Keratinocyte (primary cell): ENCODE results near the gene ZNF597. TPM values are rescaled to one million over a fixed set of nuclear protein-coding genes. Genes with fewer than 3 reads are reported as not detected.

ENCODE experiments used
- DNase-seq: peaks from one replicate; pipeline ENCODE4 v3.0.0-alpha.2; 2011; ENCODE audit warnings: low read depth, missing footprints, low spot score
- FAIRE-seq: peaks from 2 replicates; lab custom pipeline; 2011; peaks lifted over from hg19 to GRCh38; lab: Jason Lieb, UNC
- H2AFZ ChIP-seq: 2 replicates; pipeline ENCODE4 v1.6.0; 2012; ENCODE audit warnings: low read length, control low read depth, inconsistent platforms; ENCODE audit not compliant: control insufficient read depth
- H3K27ac ChIP-seq: 2 replicates; pipeline ENCODE4 v1.5.1; 2011; ENCODE audit warnings: low read length; ENCODE audit not compliant: control insufficient read depth, insufficient read depth
- H3K27me3 ChIP-seq: 3 replicates; pipeline ENCODE4 v1.6.0; 2011; ENCODE audit warnings: low read length; ENCODE audit not compliant: control insufficient read depth, insufficient read depth; ENCODE audit errors: extremely low read depth
- H3K36me3 ChIP-seq, 2 experiments: 2 replicates in 1 of 2; 3 replicates in 1 of 2; pipeline ENCODE4 v1.5.1; 2011; ENCODE audit warnings: low read length in 2 of 2, mild to moderate bottlenecking in 1 of 2; ENCODE audit not compliant: control insufficient read depth in 2 of 2, insufficient read depth in 2 of 2; ENCODE audit errors: extremely low read depth in 1 of 2
- H3K4me1 ChIP-seq: 3 replicates; pipeline ENCODE4 v1.5.1; 2011; ENCODE audit warnings: low read length; ENCODE audit not compliant: control insufficient read depth, insufficient read depth; ENCODE audit errors: extremely low read depth
- H3K4me2 ChIP-seq: 3 replicates; pipeline ENCODE4 v1.6.0; 2011; ENCODE audit warnings: low read depth, low read length; ENCODE audit not compliant: control insufficient read depth, insufficient read depth; ENCODE audit errors: extremely low read depth
- H3K4me3 ChIP-seq, 3 experiments: fragments of 200-600 bp in 1 of 3; sonication (generic) in 1 of 3; 2 replicates in 2 of 3; 3 replicates in 1 of 3; pipeline ENCODE4 v1.5.1; 2011 to 2016; ENCODE audit warnings: low read length in 3 of 3, mild to moderate bottlenecking in 3 of 3, control low read depth in 2 of 3, inconsistent platforms in 1 of 3, low read depth in 1 of 3, mixed read lengths in 1 of 3, mixed run types in 1 of 3, moderate library complexity in 1 of 3; ENCODE audit not compliant: control insufficient read depth in 2 of 3, insufficient read depth in 2 of 3; ENCODE audit errors: extremely low read depth in 1 of 3
- H3K79me2 ChIP-seq: 2 replicates; pipeline ENCODE4 v1.6.0; 2012; ENCODE audit warnings: low read length; ENCODE audit not compliant: control insufficient read depth, insufficient read depth
- H3K9ac ChIP-seq: 3 replicates; pipeline ENCODE4 v1.6.0; 2011; ENCODE audit warnings: low read length; ENCODE audit not compliant: control insufficient read depth, insufficient read depth; ENCODE audit errors: extremely low read depth
- H3K9me1 ChIP-seq: 3 replicates; pipeline ENCODE4 v1.6.0; 2011; ENCODE audit warnings: low read length; ENCODE audit not compliant: control insufficient read depth, insufficient read depth; ENCODE audit errors: extremely low read depth
- H3K9me3 ChIP-seq: 2 replicates; pipeline ENCODE4 v1.5.1; 2012; ENCODE audit warnings: low read depth, low read length; ENCODE audit not compliant: control insufficient read depth
- H4K20me1 ChIP-seq: 3 replicates; pipeline ENCODE4 v1.6.0; 2011; ENCODE audit warnings: low read length; ENCODE audit not compliant: control insufficient read depth, insufficient read depth; ENCODE audit errors: extremely low read depth
- EZH2 ChIP-seq: IDR thresholded peaks from one replicate; pipeline ENCODE4 v1.6.1; 2012; ENCODE audit warnings: inconsistent platforms, mild to moderate bottlenecking, low read length, moderate library complexity
- dilution Hi-C: fragments of 300-500 bp; cut with MboI; formaldehyde crosslinking; loops from one replicate; pipeline ENCODE4 v1.7.0; 2020; ENCODE audit warnings: low sequenced_read_pairs; ENCODE audit not compliant: extremely low pct_ligation_motif_present
- polyA plus RNA-seq, 5 experiments: library from polyadenylated mRNA; depleted of rRNA in 3 of 5; stranded (reverse) in 3 of 5; stranded (forward) in 1 of 5; unstranded in 1 of 5; fragments of >200 nt; gene quantifications; 1 replicate in 1 of 5; 2 replicates in 3 of 5; 3 replicates in 1 of 5; pipeline versions ENCODE4 v1.2.1 to v1.2.3, GENCODE V29; 2011 to 2012; ENCODE audit warnings: missing spikeins in 2 of 5, low read depth in 1 of 5, low replicate concordance in 1 of 5
- TF ChIP-seq, protein P1 (sequence below), 3 experiments: IDR thresholded peaks in 1 of 3; conservative IDR thresholded peaks in 1 of 3; optimal IDR thresholded peaks in 1 of 3; 2 replicates in 2 of 3; 3 replicates in 1 of 3; pipeline versions ENCODE3 to v1.5.1; 2011; ENCODE audit warnings: low read length in 3 of 3, mild to moderate bottlenecking in 3 of 3, moderate library complexity in 2 of 3, control low read depth in 1 of 3, inconsistent platforms in 1 of 3; ENCODE audit not compliant: insufficient read depth in 2 of 3; ENCODE audit errors: extremely low read depth in 1 of 3

ZNF597 gene
- polyA plus RNA-seq, 1 donor (not counting 4 experiments of a cell fraction or from before 2014, with no cell fraction given): 1.7 TPM

DNA sequence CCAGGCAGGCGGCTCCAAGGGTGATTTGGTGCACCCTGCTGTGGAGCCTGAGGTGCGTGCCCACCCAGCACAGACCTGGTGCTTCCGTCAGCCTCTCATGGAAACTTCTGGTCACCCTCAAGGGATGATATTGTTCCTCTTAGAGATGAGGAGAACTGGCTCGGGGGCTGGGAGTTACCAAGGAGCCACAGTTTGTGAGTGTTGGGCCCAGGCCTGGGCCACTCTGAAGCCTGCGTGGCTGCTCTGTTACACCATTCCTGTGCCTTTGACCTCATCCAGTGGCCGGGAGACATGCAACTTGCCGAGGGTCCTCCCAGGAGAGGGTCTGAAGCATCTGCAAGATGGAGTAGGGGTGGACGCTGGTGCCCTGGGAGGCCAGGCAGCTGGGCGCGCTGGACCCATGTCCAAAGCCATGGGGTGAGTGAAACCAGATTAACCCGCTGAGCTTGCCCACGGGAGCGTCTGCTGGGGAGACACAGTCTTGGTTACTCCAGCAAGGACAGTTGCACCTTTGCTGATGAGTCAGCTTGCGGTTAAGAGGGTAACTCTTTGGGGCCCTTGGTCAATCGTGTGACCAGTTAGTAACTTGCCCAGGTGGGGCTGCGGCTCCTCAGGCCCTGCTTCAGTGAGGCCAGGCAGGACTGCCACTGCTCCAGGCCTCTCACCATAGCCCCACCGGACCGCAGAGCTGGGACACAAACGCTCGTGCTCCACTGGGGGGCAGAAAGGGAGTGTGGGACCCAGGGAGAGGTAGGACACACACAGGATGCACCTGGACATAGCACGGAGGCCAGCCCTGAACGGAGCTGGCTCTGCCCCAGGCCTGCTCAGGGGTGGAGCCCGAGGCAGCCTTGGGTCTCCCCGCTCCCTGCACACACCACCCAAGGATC lies 44.5 kb upstream of the ZNF597 start:
- Histone ChIP-seq H3K27me3 (no peaks in the 10 kb centered on the region), H3K9me1 (no peaks in the 10 kb centered on the region), H3K36me3 (peaks cover 23 to 25% of the 10 kb centered on the region in 2 experiments), H3K4me3 (no peak overlapping the region), H3K9me3 (no peaks in the 10 kb centered on the region), H3K79me2 (no peaks in the 10 kb centered on the region), H3K9ac (no peak overlapping the region), H3K4me1 (no peaks in the 10 kb centered on the region), H3K4me2 (no peak overlapping the region), H3K27ac (no peak overlapping the region), H2AFZ (no peak overlapping the region), H4K20me1 (no peaks in the 10 kb centered on the region)
- no peak for TF ChIP-seq EZH2
- TF ChIP-seq, protein P1, sequence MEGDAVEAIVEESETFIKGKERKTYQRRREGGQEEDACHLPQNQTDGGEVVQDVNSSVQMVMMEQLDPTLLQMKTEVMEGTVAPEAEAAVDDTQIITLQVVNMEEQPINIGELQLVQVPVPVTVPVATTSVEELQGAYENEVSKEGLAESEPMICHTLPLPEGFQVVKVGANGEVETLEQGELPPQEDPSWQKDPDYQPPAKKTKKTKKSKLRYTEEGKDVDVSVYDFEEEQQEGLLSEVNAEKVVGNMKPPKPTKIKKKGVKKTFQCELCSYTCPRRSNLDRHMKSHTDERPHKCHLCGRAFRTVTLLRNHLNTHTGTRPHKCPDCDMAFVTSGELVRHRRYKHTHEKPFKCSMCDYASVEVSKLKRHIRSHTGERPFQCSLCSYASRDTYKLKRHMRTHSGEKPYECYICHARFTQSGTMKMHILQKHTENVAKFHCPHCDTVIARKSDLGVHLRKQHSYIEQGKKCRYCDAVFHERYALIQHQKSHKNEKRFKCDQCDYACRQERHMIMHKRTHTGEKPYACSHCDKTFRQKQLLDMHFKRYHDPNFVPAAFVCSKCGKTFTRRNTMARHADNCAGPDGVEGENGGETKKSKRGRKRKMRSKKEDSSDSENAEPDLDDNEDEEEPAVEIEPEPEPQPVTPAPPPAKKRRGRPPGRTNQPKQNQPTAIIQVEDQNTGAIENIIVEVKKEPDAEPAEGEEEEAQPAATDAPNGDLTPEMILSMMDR (optimal IDR thresholded peaks at IDR 0.05 in 1 of 3, IDR thresholded peaks at IDR 0.05 in 1 of 3, conservative IDR thresholded peaks at IDR 0.05 in 1 of 3; ENCODE audit: extremely low read depth in 1 of 3, insufficient read depth in 2 of 3, low read length in 3 of 3): no peak
- no peak for FAIRE-seq
- dilution Hi-C loops: no loop called here
- no peak for DNase-seq

DNA sequence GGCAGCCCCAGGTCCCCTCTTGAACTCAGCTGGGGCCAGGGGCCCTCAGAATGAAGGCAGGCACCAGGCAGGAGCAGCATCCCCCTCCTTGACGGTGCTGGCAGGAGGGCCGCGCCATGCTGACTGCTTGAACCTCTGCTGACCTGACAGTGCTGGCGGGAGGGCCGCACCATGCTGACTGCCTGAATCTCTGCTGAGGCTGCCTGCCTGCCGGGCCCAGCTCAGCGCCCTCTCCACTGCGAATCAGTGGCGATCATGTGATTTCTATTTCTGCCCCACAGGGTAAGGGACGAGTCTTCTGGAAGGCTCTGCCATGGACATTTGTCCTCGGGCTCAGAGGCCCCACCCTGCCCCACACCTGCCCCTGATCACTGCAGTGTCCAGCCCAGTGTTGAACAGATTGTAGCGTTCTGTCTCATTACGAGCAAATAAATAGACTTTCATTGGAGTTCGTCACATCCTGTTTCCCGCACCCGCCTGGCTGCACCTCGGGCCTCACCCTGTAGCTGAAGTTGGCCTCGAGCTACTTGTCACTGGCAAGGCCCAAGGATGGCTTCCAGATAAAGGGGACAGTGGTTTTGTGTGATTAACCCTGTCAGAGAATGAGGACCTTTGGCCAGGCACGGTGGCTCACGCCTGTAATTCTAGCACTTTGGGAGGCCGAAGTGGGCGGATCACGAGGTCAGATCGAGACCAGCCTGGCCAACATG lies 43.4 kb upstream of the ZNF597 start:
- no peak overlapping the region for H3K9ac ChIP-seq
- H4K20me1 ChIP-seq: no peaks in the 10 kb centered on the region
- H2AFZ ChIP-seq: no peak overlapping the region
- TF ChIP-seq, protein P1 (optimal IDR thresholded peaks at IDR 0.05 in 1 of 3, IDR thresholded peaks at IDR 0.05 in 1 of 3, conservative IDR thresholded peaks at IDR 0.05 in 1 of 3; ENCODE audit: extremely low read depth in 1 of 3, insufficient read depth in 2 of 3, low read length in 3 of 3): no peak
- TF ChIP-seq EZH2: no peak
- DNase-seq (no peak), FAIRE-seq (no peak)
- H3K9me3 ChIP-seq: no peaks in the 10 kb centered on the region
- H3K79me2 ChIP-seq: no peaks in the 10 kb centered on the region
- no peaks in the 10 kb centered on the region for H3K4me1 ChIP-seq
- dilution Hi-C loops: no loop called here
- H3K4me3 ChIP-seq: no peak overlapping the region
- H3K36me3 ChIP-seq: peaks cover 29 to 30% of the 10 kb centered on the region in 2 experiments
- H3K27ac ChIP-seq: no peak overlapping the region
- no peaks in the 10 kb centered on the region for H3K27me3 ChIP-seq
- H3K9me1 ChIP-seq: no peaks in the 10 kb centered on the region
- no peak overlapping the region for H3K4me2 ChIP-seq
